ENCODE measurements around the gene FARS2. TPM values are rescaled to one million over a fixed set of nuclear protein-coding genes. Genes with fewer than 3 reads are reported as not detected.

The FARS2 gene
- polyA plus RNA-seq, 1 donor (not counting 4 experiments of a cell fraction or from before 2014, with no cell fraction given): 21.3 TPM

DNA sequence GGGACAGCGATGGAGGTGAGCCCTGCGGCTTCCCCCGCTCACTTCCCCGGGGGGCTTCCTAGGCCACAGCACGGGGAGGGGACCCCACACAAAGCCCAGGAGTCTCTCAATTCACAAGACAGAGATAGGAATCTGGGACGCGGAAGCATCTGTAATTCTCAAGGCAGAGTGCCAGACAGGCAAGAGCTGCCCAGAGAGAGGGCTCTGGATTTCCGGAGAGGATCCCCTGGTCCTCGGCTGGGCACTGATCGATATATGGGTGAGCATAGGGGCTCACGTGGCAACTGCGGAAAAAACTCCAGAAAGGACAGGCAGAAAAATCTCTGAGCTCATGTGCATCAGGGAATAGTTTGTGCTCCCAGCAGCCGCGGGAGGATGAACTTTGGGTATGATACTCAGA lies 449.2 kb downstream of the FARS2 start:
- Histone ChIP-seq H3K4me1 (ENCODE audit: control insufficient read depth, extremely low read depth, insufficient read depth, low read length) (no peaks in the 10 kb centered on the region), H4K20me1 (ENCODE audit: control insufficient read depth, extremely low read depth, insufficient read depth, low read length) (no peaks in the 10 kb centered on the region), H3K27ac (ENCODE audit: control insufficient read depth, insufficient read depth, low read length) (no peak overlapping the region), H3K79me2 (ENCODE audit: control insufficient read depth, insufficient read depth, low read length) (no peaks in the 10 kb centered on the region), H2AFZ (ENCODE audit: control insufficient read depth, low read length) (no peak overlapping the region), H3K27me3 (ENCODE audit: control insufficient read depth, extremely low read depth, insufficient read depth, low read length) (no peaks in the 10 kb centered on the region), H3K9ac (ENCODE audit: control insufficient read depth, extremely low read depth, insufficient read depth, low read length) (no peak overlapping the region), H3K4me3 (ENCODE audit: control insufficient read depth in 2 of 3, extremely low read depth in 1 of 3, insufficient read depth in 2 of 3, low read depth in 1 of 3, low read length in 3 of 3) (no peak overlapping the region), H3K36me3 (ENCODE audit: control insufficient read depth in 2 of 2, extremely low read depth in 1 of 2, insufficient read depth in 2 of 2, low read length in 2 of 2) (no peaks in the 10 kb centered on the region), H3K4me2 (ENCODE audit: control insufficient read depth, extremely low read depth, insufficient read depth, low read depth, low read length) (no peak overlapping the region), H3K9me3 (ENCODE audit: control insufficient read depth, low read depth, low read length) (no peaks in the 10 kb centered on the region), H3K9me1 (ENCODE audit: control insufficient read depth, extremely low read depth, insufficient read depth, low read length) (peaks cover 2% of the 10 kb centered on the region)
- FAIRE-seq: no peak
- dilution Hi-C loops (cut with MboI; ENCODE audit: extremely low pct_ligation_motif_present, low sequenced_read_pairs): no loop called here
- DNase-seq (ENCODE audit: low read depth, low spot score): no peak
- no peak for TF ChIP-seq EZH2 (IDR thresholded peaks at IDR 0.05; ENCODE audit: low read length)
- TF ChIP-seq, protein P1, sequence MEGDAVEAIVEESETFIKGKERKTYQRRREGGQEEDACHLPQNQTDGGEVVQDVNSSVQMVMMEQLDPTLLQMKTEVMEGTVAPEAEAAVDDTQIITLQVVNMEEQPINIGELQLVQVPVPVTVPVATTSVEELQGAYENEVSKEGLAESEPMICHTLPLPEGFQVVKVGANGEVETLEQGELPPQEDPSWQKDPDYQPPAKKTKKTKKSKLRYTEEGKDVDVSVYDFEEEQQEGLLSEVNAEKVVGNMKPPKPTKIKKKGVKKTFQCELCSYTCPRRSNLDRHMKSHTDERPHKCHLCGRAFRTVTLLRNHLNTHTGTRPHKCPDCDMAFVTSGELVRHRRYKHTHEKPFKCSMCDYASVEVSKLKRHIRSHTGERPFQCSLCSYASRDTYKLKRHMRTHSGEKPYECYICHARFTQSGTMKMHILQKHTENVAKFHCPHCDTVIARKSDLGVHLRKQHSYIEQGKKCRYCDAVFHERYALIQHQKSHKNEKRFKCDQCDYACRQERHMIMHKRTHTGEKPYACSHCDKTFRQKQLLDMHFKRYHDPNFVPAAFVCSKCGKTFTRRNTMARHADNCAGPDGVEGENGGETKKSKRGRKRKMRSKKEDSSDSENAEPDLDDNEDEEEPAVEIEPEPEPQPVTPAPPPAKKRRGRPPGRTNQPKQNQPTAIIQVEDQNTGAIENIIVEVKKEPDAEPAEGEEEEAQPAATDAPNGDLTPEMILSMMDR (optimal IDR thresholded peaks at IDR 0.05 in 1 of 3, IDR thresholded peaks at IDR 0.05 in 1 of 3, conservative IDR thresholded peaks at IDR 0.05 in 1 of 3; ENCODE audit: extremely low read depth in 1 of 3, insufficient read depth in 2 of 3, low read length in 3 of 3): no peak

DNA sequence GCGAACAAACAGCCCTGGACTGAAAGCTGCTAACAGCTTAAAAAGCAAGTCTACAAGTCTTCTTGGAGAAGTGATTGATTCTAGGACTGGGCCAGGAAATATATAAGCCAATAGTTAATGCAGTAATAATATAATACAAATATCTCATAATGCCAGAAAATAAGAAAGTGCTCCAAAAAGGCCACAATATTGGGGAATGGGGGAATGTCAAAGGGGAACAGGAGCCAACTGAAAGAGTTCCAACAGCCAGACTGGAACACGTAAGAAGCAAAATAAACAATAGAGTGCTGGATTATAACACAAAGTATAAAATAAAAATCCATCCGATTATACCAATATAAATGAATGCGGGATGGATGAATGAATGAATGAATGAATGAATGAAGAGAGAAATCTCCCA lies 449.6 kb downstream of the FARS2 start:
- Histone ChIP-seq H3K4me2 (ENCODE audit: control insufficient read depth, extremely low read depth, insufficient read depth, low read depth, low read length) (no peak overlapping the region), H3K9me1 (ENCODE audit: control insufficient read depth, extremely low read depth, insufficient read depth, low read length) (peaks cover 2% of the 10 kb centered on the region), H3K4me1 (ENCODE audit: control insufficient read depth, extremely low read depth, insufficient read depth, low read length) (no peaks in the 10 kb centered on the region), H4K20me1 (ENCODE audit: control insufficient read depth, extremely low read depth, insufficient read depth, low read length) (no peaks in the 10 kb centered on the region), H3K27me3 (ENCODE audit: control insufficient read depth, extremely low read depth, insufficient read depth, low read length) (no peaks in the 10 kb centered on the region), H3K79me2 (ENCODE audit: control insufficient read depth, insufficient read depth, low read length) (no peaks in the 10 kb centered on the region), H3K9me3 (ENCODE audit: control insufficient read depth, low read depth, low read length) (no peaks in the 10 kb centered on the region), H3K36me3 (ENCODE audit: control insufficient read depth in 2 of 2, extremely low read depth in 1 of 2, insufficient read depth in 2 of 2, low read length in 2 of 2) (no peaks in the 10 kb centered on the region), H3K9ac (ENCODE audit: control insufficient read depth, extremely low read depth, insufficient read depth, low read length) (no peak overlapping the region), H2AFZ (ENCODE audit: control insufficient read depth, low read length) (no peak overlapping the region), H3K4me3 (ENCODE audit: control insufficient read depth in 2 of 3, extremely low read depth in 1 of 3, insufficient read depth in 2 of 3, low read depth in 1 of 3, low read length in 3 of 3) (no peak overlapping the region), H3K27ac (ENCODE audit: control insufficient read depth, insufficient read depth, low read length) (no peak overlapping the region)
- dilution Hi-C loops (cut with MboI; ENCODE audit: extremely low pct_ligation_motif_present, low sequenced_read_pairs): no loop called here
- TF ChIP-seq EZH2 (IDR thresholded peaks at IDR 0.05; ENCODE audit: low read length): no peak
- TF ChIP-seq, protein P1 (optimal IDR thresholded peaks at IDR 0.05 in 1 of 3, IDR thresholded peaks at IDR 0.05 in 1 of 3, conservative IDR thresholded peaks at IDR 0.05 in 1 of 3; ENCODE audit: extremely low read depth in 1 of 3, insufficient read depth in 2 of 3, low read length in 3 of 3): no peak
- FAIRE-seq: no peak
- DNase-seq (ENCODE audit: low read depth, low spot score): no peak
